Right lobe of liver (tissue), 6 donors: ENCODE measurements around the gene RNF223. TPM values are rescaled to one million over a fixed set of nuclear protein-coding genes. Genes with fewer than 3 reads are reported as not detected.

Experiments
- ATAC-seq, 4 donors: fragments of 200-7000 bp; cut with Tn5 transposase; one replicate each; pipeline ENCODE4 v1.9.1; 2020; ENCODE audit warnings: mild to moderate bottlenecking in 4 of 4, moderate library complexity in 4 of 4
- DNase-seq, 3 donors: peaks; one replicate each; pipeline ENCODE4 v3.0.0-alpha.2; 2020
- H3K27ac ChIP-seq, 3 donors: fragments of 200-600 bp; one replicate each; pipeline ENCODE4 v1.8.0; 2022
- H3K27me3 ChIP-seq, 2 donors: fragments of 200-600 bp; one replicate each; pipeline ENCODE4 v1.8.0; 2022
- H3K36me3 ChIP-seq, 4 donors: fragments of 200-600 bp; sonication (generic) in 1 of 4; one replicate each; pipeline versions ENCODE4 v1.5.1 to v1.8.0; 2017 to 2022; ENCODE audit warnings: control low read depth in 1 of 4
- H3K4me1 ChIP-seq, 4 donors: fragments of 200-600 bp; sonication (generic) in 1 of 4; one replicate each; pipeline versions ENCODE4 v1.5.1 to v1.8.0; 2017 to 2022; ENCODE audit warnings: control low read depth in 1 of 4
- H3K4me3 ChIP-seq, 3 donors: fragments of 200-600 bp; one replicate each; pipeline ENCODE4 v1.8.0; 2022
- H3K9me3 ChIP-seq, 4 donors: fragments of 200-600 bp; sonication (generic) in 1 of 4; one replicate each; pipeline versions ENCODE4 v1.5.1 to v1.8.0; 2017 to 2022; ENCODE audit warnings: control low read depth in 1 of 4
- CTCF ChIP-seq, 4 donors: fragments of 200-600 bp in 3 of 4; fragments of 450-650 bp in 1 of 4; IDR thresholded peaks; one replicate each; pipeline versions ENCODE4 v1.5.1 to v1.8.0; 2016 to 2022; ENCODE audit warnings: antibody characterized with exemption in 4 of 4, mild to moderate bottlenecking in 2 of 4
- POLR2A ChIP-seq: fragments of 450-650 bp; IDR thresholded peaks from one replicate; pipeline ENCODE4 v1.6.1; 2017; ENCODE audit warnings: antibody characterized with exemption, mild to moderate bottlenecking
- WGBS: methylation state at CpG from one replicate; pipeline ENCODE4 v1.1.6; 2018; ENCODE audit warnings: low coverage, low lambda C conversion rate; ENCODE audit not compliant: insufficient coverage; ENCODE audit errors: missing lambda C conversion rate; 5-methylcytosine and 5-hydroxymethylcytosine counted together
- intact Hi-C, 2 donors: fragments of 100-400 bp; cut with DNase I; formaldehyde crosslinking; loops; one replicate each; pipeline versions ENCODE4 v1.11.2 to v1.14.1; 2022
- total RNA-seq, 6 experiments: library from RNA; depleted of rRNA in 2 of 6; stranded (reverse); fragments of >200 nt in 2 of 6; fragmentation: NEBNext Ultra II Directional in 3 of 6; extraction: Animal tissue kit (Norgen Biotek cat#: 25700) in 3 of 6; gene quantifications; one replicate each; pipeline versions ENCODE4 v1.1.0 to v1.2.4, GENCODE V29; 2016 to 2023
- donor health status: DM: no; HTN: yes; CAD: no.
- donor health status: DM: no; HTN: no; CAD: no.
- donor health status: DM: no; HTN: no; CAD: no.
- donor health status: DM: no; HTN: yes; CAD: no.
- donor health status: DM: no; HTN: yes; CAD: no.

RNF223 gene
- total RNA-seq, 6 experiments from 2014 or later = not detected

DNA sequence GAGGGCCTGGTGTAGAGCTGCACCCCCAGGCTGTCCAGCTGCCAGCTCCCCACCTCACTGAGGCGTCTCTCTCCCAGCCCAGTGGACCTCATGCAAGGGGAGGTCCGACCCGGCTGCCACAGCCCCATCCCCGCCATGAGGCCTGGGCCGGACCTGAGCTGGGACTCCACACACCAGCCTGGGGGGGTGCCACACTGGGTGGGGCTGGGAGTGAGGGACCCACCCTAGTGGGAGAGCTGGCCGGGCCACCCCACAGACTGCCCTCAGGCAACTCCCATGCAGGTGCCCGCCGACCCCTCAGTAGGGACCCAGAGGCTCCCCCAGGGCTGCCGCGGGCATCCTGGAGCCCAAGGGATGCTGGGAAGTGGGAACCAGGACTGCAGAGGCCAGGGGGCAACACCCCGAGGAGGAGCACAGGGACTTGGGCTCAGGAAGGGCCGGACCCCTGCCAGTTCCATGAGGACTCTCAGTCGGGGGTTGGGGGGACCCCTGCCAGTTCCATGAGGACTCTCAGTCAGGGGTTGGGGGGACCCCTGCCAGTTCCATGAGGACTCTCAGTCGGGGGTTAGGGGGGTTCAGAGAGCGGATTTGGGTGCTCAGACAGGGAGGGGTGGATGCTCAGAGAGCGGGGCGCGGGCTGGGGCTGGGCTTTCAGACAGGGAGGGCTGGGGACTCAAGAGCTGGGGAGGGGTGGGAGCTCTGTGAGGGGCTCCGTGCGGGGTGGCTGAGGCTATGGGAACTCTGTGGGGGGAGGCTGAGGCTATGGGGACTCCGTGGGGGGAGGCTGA lies 1.2 kb upstream of the RNF223 start:
- no peaks in the 10 kb centered on the region for H3K9me3 ChIP-seq
- ATAC-seq (no peak), DNase-seq (peak; percentile 18 to 51 (median 42))
- H3K4me1 ChIP-seq = peaks cover 0 to 11% (median 7%) of the 10 kb centered on the region in 4 donors
- TF ChIP-seq CTCF (IDR thresholded peaks at IDR 0.05) (no peak), POLR2A (no peak)
- H3K4me3 ChIP-seq = no peak overlapping the region
- WGBS = 31% methylated on average over 7 of the region's 21 CpGs
- H3K27ac ChIP-seq = no peak overlapping the region
- no peaks in the 10 kb centered on the region for H3K36me3 ChIP-seq
- intact Hi-C loops = no loop called here
- no peaks in the 10 kb centered on the region for H3K27me3 ChIP-seq

- intact Hi-C loops = no loop called here
- Histone ChIP-seq H3K4me3 (no peak overlapping the region), H3K27me3 (no peaks in the 10 kb centered on the region), H3K4me1 (peaks cover 0 to 5% (median 3%) of the 10 kb centered on the region in 4 donors), H3K36me3 (no peaks in the 10 kb centered on the region), H3K9me3 (no peaks in the 10 kb centered on the region), H3K27ac (no peak overlapping the region)
- peak; percentile 13 to 45 (median 32) for DNase-seq
- ATAC-seq = no peak
- 74% methylated on average over 9 of the region's 14 CpGs for WGBS
- TF ChIP-seq POLR2A = no peak
- no peak for TF ChIP-seq CTCF (IDR thresholded peaks at IDR 0.05)
These were observed 583 bp upstream of the RNF223 start for GRCh38 chr1:1074631-1075147.

DNA sequence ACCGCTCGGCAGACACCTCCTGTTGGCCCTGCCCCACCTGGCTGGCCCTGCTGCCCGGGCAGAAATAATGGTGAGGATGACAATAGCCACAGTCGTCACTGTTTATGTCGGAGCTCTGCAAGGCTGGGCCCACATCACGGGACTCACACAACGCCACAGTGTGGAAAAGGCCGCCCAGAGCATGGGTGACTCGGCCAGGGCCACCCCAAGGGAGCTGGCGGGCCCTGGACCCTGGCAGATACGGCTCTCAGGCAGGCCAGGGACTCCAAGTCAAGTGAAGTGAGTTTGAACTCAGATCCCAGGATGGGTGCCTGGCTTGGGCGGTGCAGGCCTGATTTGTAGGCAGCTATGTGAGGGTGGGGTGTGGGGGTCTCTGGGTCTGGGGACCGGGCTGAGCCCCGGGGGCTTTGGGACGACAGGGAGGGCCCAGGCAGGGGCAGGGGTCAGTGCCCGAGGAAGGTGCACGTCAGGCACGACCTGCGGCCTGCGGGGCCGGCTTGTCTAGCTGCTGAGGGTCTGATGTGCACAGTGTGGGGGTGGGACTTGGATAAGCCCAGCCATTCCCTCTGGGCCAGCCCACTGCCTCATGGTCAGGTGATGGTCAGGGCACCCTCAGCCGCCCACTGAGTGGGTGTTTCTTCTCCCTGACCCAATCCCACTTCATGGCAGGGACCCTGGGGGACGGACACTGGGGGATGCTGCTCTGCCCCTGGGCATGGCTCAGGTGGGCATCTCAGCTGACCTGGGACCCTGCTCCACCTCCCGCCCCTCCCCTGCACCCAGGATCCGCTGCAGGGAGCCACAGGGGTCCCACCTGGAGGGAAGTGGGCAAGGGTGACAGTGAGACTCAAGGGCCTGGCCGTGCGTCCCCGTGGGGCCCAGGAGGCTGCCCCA lies 1.0 kb downstream of the RNF223 start:
- Histone ChIP-seq H3K27me3 (no peaks in the 10 kb centered on the region), H3K36me3 (no peaks in the 10 kb centered on the region), H3K27ac (no peak overlapping the region), H3K4me1 (peaks cover 0 to 6% (median 3%) of the 10 kb centered on the region in 4 donors), H3K4me3 (no peak overlapping the region), H3K9me3 (no peaks in the 10 kb centered on the region)
- intact Hi-C loops = no loop called here
- TF ChIP-seq CTCF (IDR thresholded peaks at IDR 0.05) = no peak
- TF ChIP-seq POLR2A = no peak
- DNase-seq (no peak), ATAC-seq (no peak)
- WGBS = 43% methylated on average over 4 of the region's 28 CpGs

DNA sequence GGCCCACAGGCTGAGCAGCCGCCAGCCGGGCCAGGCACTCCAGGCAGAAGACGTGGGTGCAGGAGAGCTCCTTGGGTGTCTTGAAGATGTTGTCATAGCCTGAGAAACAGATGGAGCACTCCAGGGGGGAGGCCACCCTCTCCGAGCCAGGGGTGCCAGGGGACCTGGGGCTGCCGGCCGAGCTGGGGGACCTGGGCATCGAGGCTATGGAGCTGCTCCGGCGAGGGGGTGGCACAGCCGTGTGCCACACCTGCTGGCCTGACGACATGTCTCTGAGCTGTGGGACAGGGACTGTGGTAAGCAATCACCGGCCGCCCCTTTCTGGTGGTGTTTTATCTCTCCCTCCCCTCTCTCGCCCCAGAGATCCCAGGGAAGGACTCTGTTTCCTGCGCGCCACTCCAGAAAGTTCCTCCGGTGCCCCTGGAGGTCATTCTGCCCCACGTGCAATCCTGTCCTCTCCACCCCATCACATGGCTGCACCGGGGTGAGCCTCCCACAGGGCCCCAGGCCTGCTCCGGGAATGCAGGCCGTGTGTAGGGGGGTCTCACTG lies 1.7 kb downstream of the RNF223 start:
- ATAC-seq (no peak), DNase-seq (no peak)
- H3K27me3 ChIP-seq = no peaks in the 10 kb centered on the region
- intact Hi-C loops = no loop called here
- H3K4me3 ChIP-seq = no peak overlapping the region
- no peaks in the 10 kb centered on the region for H3K36me3 ChIP-seq
- no peaks in the 10 kb centered on the region for H3K9me3 ChIP-seq
- 40% methylated on average over 2 of the region's 21 CpGs for WGBS
- TF ChIP-seq POLR2A = no peak
- TF ChIP-seq CTCF (IDR thresholded peaks at IDR 0.05) = no peak
- H3K4me1 ChIP-seq = peaks cover 0 to 6% (median 3%) of the 10 kb centered on the region in 4 donors
- no peak overlapping the region for H3K27ac ChIP-seq
